GM21367 (cell line): Measurements from ENCODE around the gene HEATR5A.
"Not testable (repeated sequence)": the region's sequence is repeated elsewhere in the genome, so short reads cannot be mapped to it uniquely, and the experiment has no call there.

ENCODE experiments used
- ATAC-seq: cut with Tn5 transposase; IDR thresholded peaks from one replicate; pipeline ENCODE4 v1.9.1; 2021; ENCODE audit not compliant: unreplicated experiment

HEATR5A gene

DNA sequence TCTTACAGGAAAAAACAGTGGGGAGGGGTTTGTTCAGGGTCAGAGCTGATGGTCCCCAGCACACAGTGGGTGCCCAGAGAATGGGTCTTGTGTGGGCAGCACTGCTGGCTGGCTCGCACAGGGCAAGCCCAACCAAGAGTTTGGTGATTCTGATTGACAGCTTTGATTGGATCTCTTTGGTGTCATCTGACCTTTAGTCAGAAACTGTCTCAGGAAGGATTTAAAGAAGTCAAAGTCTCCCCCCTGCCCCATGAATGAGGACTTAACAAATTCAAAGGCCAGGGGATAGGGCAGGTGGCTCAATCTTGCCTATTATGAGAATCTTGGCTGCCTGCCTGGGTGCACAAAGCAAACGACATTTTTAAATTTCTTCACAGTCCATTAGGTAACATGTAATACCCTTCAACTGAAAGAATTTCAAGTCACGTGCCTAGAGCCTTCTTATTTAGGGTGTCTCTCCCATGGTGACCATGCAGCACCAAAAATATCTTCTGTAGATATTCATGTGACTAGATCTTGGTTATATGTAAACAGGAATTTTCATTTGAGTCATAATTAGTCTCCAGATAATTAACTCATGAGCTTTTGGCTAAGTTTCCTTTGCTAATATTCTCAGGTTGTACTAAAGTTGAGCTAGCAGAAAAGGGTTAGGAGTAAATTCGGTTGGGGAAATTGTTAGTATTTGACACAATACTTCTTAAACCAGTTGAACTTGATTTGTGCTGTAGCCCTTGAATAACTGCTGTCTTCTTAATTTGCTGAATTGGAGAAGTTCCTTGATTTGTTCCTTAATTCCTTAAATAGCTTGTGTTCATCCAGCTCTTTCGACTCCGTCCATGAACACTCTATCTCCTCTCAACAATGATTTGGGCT is 158.3 kb downstream of the HEATR5A start:
- ATAC-seq: no peak

- ATAC-seq: no peak
Measured at GRCh38 chr14:31261523-31261858, 158.9 kb downstream of the HEATR5A start.

DNA sequence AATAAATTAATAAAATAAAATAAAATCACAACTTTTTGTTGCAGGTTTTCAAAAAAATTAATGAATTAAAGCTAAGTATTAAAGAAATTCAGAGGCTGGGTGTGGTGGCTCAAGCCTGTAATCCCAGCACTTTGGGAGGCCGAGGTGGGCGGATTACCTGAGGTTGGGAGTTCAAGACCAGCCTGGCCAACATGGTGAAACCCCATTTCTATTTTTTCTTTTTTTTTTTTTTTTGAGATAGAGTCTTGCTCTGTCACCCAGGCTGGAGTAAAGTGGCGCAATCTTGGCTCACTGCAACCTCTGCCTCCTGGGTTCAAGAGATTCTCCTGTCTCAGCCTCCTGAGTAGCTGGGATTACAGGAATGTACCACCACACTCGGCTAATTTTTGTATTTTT is 161.3 kb downstream of the HEATR5A start:
- not testable (repeated sequence) for ATAC-seq

DNA sequence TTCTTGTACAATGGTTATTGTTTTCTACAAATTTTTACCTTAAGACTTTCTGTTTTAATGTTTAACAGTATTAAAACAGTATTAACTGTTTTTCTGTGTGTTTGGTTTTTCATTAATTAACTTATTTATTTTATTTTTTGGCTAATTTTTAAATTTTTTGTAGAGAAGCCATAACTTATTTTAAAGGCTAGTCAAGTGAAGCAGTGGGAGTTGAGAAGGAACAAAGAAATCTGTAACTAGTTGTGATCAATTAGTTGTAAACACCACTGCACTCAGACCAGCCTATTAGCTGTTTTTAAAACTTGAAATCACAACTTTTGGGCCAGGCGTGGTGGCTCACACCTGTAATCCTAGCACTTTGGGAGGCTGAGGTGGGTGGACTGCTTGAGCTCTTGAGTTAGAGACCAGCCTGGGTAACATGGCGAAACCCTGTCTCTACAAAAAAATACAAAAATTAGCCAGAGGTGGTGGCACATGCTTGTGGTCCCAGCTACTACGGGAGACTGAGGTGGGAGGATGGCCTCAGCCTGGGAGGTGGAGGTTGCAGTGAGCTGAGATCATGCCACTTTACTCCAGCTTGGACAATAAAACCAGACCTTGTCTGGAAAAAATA is 161.8 kb downstream of the HEATR5A start:
- no peak for ATAC-seq

GRCh38 chr14:31257554-31258426 is 162.6 kb downstream of the HEATR5A start:
- not testable (repeated sequence) for ATAC-seq

- no peak for ATAC-seq
Measured at GRCh38 chr14:31257244-31257553, 163.2 kb downstream of the HEATR5A start.

GRCh38 chr14:31256534-31257243 is 163.7 kb downstream of the HEATR5A start:
- no peak for ATAC-seq

DNA sequence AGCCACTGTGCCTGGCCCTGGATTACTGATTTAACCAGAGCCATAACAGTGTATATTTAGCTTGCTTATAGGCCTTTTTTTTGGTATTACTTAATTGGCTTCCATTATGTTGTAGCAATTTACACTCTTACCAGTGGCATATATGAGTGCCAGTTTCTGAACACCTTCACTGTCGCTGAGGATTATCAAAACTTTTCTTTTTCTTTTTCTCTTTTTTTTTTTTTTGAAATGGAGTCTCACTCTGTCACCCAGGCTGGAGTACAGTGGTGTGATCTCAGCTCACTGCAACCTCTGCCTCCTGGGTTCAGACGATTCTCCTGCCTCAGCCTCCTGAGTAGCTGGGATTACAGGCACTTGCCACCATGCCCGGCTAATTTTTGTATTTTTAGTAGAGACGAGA is 164.4 kb downstream of the HEATR5A start:
- not testable (repeated sequence) for ATAC-seq

GRCh38 chr14:31255286-31255685 is 165.1 kb downstream of the HEATR5A start:
- no peak for ATAC-seq

GRCh38 chr14:31253746-31254471 is 166.4 kb downstream of the HEATR5A start:
- no peak for ATAC-seq

DNA sequence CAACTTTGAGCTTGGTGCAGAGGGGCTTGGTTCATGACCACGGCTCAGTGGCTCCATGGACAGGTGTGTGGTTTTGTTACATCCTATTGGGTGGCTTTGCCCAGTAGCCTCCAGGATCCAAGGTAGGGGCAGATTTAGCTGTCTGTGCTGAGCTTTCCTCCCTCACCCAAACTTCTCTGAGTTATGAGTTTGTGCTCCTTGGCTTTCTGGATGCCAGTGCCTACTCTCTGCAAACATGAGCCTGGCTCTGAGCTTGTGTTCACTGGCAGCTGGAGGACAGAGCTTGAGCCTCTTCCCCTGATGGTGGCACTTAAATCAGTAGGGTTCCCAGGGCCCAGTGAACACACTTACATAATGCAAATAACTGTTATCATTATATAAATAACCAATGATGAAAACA is 167.5 kb downstream of the HEATR5A start:
- no peak for ATAC-seq

GRCh38 chr14:31251028-31251958 is 169.1 kb downstream of the HEATR5A start:
- no peak for ATAC-seq

GRCh38 chr14:31244626-31245025 is 175.7 kb downstream of the HEATR5A start:
- no peak for ATAC-seq

GRCh38 chr14:31243860-31244259 is 176.5 kb downstream of the HEATR5A start:
- no peak for ATAC-seq

DNA sequence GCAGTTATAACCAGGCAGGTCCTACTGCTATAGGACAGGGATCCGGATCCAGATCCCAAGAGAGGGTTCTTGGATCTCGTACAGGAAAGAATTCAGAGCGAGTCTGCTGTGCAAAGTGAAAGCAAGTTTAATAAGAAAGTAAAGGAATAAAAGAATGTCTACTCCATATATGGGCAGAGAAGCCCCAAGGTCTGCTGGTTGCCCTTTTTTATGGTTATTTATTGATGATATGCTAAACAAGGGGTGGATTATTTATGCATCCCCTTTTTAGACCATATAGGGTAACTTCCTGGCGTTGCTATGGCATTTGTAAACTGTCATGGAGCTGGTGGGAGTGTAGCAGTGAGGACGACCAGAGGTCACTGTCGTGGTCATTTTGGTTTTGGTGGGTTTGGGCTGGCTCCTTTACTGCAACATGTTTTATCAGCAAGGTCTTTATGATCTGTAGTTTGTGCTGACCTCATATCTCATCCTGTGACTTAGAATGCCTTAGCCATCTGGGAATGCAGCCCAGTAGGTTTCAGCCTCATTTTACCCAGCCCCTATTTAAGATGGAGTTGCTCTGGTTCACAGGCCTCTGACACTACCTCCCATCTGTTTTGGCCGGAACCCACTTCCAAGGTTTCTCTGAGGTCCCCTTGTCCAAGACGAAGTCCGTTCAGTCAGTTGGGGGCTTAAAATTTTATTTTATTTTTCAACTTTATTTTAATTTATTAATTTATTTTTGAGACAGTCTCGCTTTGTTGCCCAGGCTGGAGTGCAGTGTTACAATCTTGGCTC is 178.0 kb downstream of the HEATR5A start:
- not testable (repeated sequence) for ATAC-seq
